Neural progenitor cell (in vitro differentiated cells): ENCODE results near the gene TLDC2.

Experiments used
- CTCF ChIP-seq: fragments of 200-600 bp; sonication (generic); IDR thresholded peaks from 2 replicates; pipeline ENCODE4 v1.5.1; 2017; ENCODE audit warnings: antibody characterized with exemption, mild to moderate bottlenecking
- EZH2 ChIP-seq: fragments of 200-600 bp; sonication (generic); IDR thresholded peaks from 2 replicates; pipeline ENCODE4 v1.6.1; 2017; ENCODE audit warnings: antibody characterized with exemption, mild to moderate bottlenecking, moderate library complexity
- EZH2phosphoT487 ChIP-seq: fragments of 200-600 bp; sonication (generic); IDR thresholded peaks from 2 replicates; pipeline ENCODE4 v1.6.1; 2017; ENCODE audit warnings: antibody characterized with exemption

DNA sequence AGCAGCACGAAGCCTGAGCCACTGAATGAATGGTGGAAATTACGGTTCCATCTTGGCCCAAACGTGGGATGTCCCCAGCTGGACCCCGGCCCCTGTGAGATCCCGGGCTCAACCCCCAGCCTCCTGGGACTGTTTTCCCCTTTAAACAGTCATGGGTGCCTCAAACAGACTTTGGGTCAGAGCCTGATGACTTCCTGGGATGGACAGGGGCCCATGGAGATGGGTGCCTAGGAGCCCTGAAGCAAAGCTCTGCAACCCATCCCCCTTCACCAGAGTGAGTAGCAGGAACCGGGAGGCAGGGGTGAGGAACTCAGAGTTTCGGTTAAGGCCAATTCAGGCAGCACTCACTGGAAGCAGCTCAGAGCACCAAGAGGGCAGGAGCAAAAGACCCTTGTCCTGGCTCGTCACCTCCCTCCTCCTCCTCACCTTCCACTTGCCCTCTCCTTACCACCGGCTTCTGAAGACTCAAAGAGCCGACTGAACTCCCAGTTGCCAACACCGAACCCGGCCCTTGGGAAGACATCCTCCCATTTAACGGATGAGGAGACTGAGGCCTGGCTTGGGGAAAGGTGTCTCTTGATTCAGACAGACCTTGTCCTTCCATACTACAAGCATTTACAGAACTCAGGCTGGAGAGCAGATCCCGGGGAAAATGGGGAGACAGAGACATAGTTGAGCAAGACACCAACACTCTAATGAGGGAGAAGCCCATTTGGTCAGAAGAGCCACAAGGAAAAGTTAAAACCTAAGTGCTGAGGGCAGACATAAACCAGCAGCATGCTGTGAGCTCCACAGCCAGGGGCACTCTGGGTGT, 14.9 kb upstream of the TLDC2 start:
- TF ChIP-seq CTCF (no peak), EZH2phosphoT487 (no peak), EZH2 (no peak)
